SK-N-MC (cell line): ENCODE measurements around the gene ATP2B2.

Experiments used
- EZH2 ChIP-seq: fragments of 200-600 bp; sonication (generic); IDR thresholded peaks from one replicate; pipeline ENCODE4 v1.6.1; 2017; ENCODE audit warnings: antibody characterized with exemption
- FOXP2 ChIP-seq: optimal IDR thresholded peaks from 2 replicates; pipeline ENCODE3; 2011; ENCODE audit warnings: mild to moderate bottlenecking, moderate library complexity; ENCODE audit not compliant: insufficient read depth; ENCODE audit errors: extremely low read length, control extremely low read depth
- POLR2AphosphoS5 ChIP-seq: IDR thresholded peaks from 2 replicates; pipeline ENCODE4 v1.6.1; 2012; ENCODE audit warnings: mild to moderate bottlenecking, low read depth, low read length, borderline replicate concordance

GRCh38 chr3:10342781-10343180 is 162.6 kb downstream of the ATP2B2 start:
- TF ChIP-seq EZH2 (no peak), POLR2AphosphoS5 (no peak), FOXP2 (no peak)
